ENCODE data around the gene CDH10. TPM values are rescaled to one million over a fixed set of nuclear protein-coding genes. Genes with fewer than 3 reads are reported as not detected.

Gene CDH10
- total and polyA plus RNA-seq, 2 donors (not counting 3 experiments of a cell fraction or from before 2014, with no cell fraction given), result 0.07 TPM; not detected in 1

DNA sequence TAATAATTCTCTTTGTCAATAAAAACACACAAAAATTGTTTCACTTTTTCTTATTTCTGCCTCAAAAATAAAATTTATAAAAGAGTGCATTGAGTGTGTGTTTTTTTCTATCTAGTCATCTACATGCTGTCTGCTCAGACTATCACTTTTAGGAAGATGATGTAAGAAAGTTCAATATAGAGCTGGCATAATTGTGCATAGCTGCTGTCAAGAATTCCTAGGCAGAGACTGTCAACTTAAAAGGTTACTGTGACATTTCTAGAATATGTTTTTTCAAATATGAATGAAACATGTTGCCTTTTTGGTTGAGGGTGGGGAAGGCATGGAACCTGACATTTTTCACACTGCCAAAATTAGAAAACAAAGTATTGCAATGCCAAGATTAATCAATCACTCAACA is 172.3 kb downstream of the CDH10 start:
- intact Hi-C loops (cut with micrococcal nuclease) (no loop called here), dilution Hi-C loops (cut with MboI; ENCODE audit: extremely low pct_ligation_motif_present, low sequenced_read_pairs) (no loop called here)
- H4K20me1 ChIP-seq (replicated peaks; ENCODE audit: control insufficient read depth, extremely low read depth, insufficient read depth, low read length), result no peaks in the 10 kb centered on the region
- no peak overlapping the region for H2AFZ ChIP-seq (ENCODE audit: low read depth, low read length)
- CTCF ChIA-PET, result no interaction called here
- BruUV-seq (replicated peaks), result no TSS peak
- TF ChIP-seq EZH2 (IDR thresholded peaks at IDR 0.05; ENCODE audit: borderline replicate concordance, low read depth, low read length, severe bottlenecking) (no peak), MYC (IDR thresholded peaks at IDR 0.05; ENCODE audit: low read depth, low read length) (no peak), POLR2A (IDR thresholded peaks at IDR 0.05; ENCODE audit: low read depth, low read length) (no peak), JUN (IDR thresholded peaks at IDR 0.05; ENCODE audit: borderline replicate concordance, insufficient read depth, insufficient read length, low read depth) (no peak), FOS (IDR thresholded peaks at IDR 0.05; ENCODE audit: borderline replicate concordance, insufficient read depth, low read length) (no peak), GATA2 (IDR thresholded peaks at IDR 0.05; ENCODE audit: insufficient read depth, insufficient read length, low read depth, low read length) (no peak), POLR2AphosphoS5 (IDR thresholded peaks at IDR 0.05; ENCODE audit: insufficient read depth, low read depth, low read length) (no peak)
- TF ChIP-seq, protein P1, sequence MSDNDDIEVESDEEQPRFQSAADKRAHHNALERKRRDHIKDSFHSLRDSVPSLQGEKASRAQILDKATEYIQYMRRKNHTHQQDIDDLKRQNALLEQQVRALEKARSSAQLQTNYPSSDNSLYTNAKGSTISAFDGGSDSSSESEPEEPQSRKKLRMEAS (IDR thresholded peaks at IDR 0.05; ENCODE audit: insufficient read depth, insufficient read length), result no peak
- TF ChIP-seq, protein P2, sequence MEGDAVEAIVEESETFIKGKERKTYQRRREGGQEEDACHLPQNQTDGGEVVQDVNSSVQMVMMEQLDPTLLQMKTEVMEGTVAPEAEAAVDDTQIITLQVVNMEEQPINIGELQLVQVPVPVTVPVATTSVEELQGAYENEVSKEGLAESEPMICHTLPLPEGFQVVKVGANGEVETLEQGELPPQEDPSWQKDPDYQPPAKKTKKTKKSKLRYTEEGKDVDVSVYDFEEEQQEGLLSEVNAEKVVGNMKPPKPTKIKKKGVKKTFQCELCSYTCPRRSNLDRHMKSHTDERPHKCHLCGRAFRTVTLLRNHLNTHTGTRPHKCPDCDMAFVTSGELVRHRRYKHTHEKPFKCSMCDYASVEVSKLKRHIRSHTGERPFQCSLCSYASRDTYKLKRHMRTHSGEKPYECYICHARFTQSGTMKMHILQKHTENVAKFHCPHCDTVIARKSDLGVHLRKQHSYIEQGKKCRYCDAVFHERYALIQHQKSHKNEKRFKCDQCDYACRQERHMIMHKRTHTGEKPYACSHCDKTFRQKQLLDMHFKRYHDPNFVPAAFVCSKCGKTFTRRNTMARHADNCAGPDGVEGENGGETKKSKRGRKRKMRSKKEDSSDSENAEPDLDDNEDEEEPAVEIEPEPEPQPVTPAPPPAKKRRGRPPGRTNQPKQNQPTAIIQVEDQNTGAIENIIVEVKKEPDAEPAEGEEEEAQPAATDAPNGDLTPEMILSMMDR (IDR thresholded peaks at IDR 0.05; ENCODE audit: extremely low read depth in 1 of 2, insufficient read depth in 1 of 2, low read depth in 1 of 2, low read length in 2 of 2), result no peak
- no peaks in the 10 kb centered on the region for H3K4me1 ChIP-seq (ENCODE audit: control insufficient read depth, extremely low read depth, insufficient read depth, low read length)
- no peak overlapping the region for H3K4me3 ChIP-seq (replicated peaks in 1 of 3; ENCODE audit: insufficient read depth in 1 of 3, low read depth in 1 of 3, low read length in 3 of 3)
- DNase-seq (ENCODE audit: low read depth, low spot score) (no peak), FAIRE-seq (no peak)
- no peaks in the 10 kb centered on the region for H3K9me1 ChIP-seq (replicated peaks; ENCODE audit: control insufficient read depth, extremely low read depth, insufficient read depth, low read length)
- H3K27ac ChIP-seq (ENCODE audit: insufficient read depth, low read depth, low read length), result no peak overlapping the region
- H3K4me2 ChIP-seq (ENCODE audit: insufficient read depth, low read length), result no peak overlapping the region
- H3K27me3 ChIP-seq (ENCODE audit: control insufficient read depth in 2 of 2, insufficient read depth in 2 of 2, low read length in 2 of 2), result no peaks in the 10 kb centered on the region
- no peaks in the 10 kb centered on the region for H3K79me2 ChIP-seq (ENCODE audit: control insufficient read depth, insufficient read depth, low read length)
- POLR2A ChIA-PET, result no interaction called here
- H3K36me3 ChIP-seq (ENCODE audit: control insufficient read depth in 2 of 2, extremely low read depth in 1 of 2, insufficient read depth in 2 of 2, low read length in 2 of 2), result no peaks in the 10 kb centered on the region
- no peak overlapping the region for H3K9ac ChIP-seq (replicated peaks; ENCODE audit: extremely low read depth, insufficient read depth, low read length)
- H3K9me3 ChIP-seq (replicated peaks; ENCODE audit: control insufficient read depth, insufficient read depth, low read length), result no peaks in the 10 kb centered on the region
